NCI-H2081 (cell line): ENCODE measurements around the gene CYFIP2.
"Not testable (repeated sequence)": the region's sequence is repeated elsewhere in the genome, so short reads cannot be mapped to it uniquely, and the experiment has no call there.

Source experiments
- DNase-seq, 2 experiments: peaks; one replicate each; lab custom pipeline; 2025; lab: John Stamatoyannopoulos, UW

CYFIP2 gene

GRCh38 chr5:157390133-157390532 is 124.2 kb downstream of the CYFIP2 start:
- no peak for DNase-seq

GRCh38 chr5:157390551-157391297 is 124.8 kb downstream of the CYFIP2 start:
- DNase-seq, result no peak

- no peak for DNase-seq
Measured at GRCh38 chr5:157398305-157398704, 132.4 kb downstream of the CYFIP2 start.

- no peak for DNase-seq
Measured at GRCh38 chr5:157400741-157401495, 135.0 kb downstream of the CYFIP2 start.

- no peak for DNase-seq
Measured at GRCh38 chr5:157415838-157416237, 149.9 kb downstream of the CYFIP2 start.

GRCh38 chr5:157419521-157419920 is 153.6 kb downstream of the CYFIP2 start:
- DNase-seq, result not testable (repeated sequence)

GRCh38 chr5:157429920-157430319 is 164.0 kb downstream of the CYFIP2 start:
- DNase-seq, result not testable (repeated sequence)

GRCh38 chr5:157431544-157432200 is 165.7 kb downstream of the CYFIP2 start:
- DNase-seq, result peak in 1 of 2 experiments; percentile 54

- DNase-seq, result no peak
Measured at GRCh38 chr5:157434096-157434495, 168.2 kb downstream of the CYFIP2 start.

GRCh38 chr5:157443041-157443549 is 177.2 kb downstream of the CYFIP2 start:
- DNase-seq, result peak; percentile 45 to 68

- DNase-seq, result peak in 1 of 2 experiments; percentile 43
Measured at GRCh38 chr5:157444224-157444623, 178.3 kb downstream of the CYFIP2 start.
